GM18517 (cell line): ENCODE results near the gene OBSCN.

Experiments used
- ATAC-seq: cut with Tn5 transposase; IDR thresholded peaks from one replicate; pipeline ENCODE4 v1.9.1; 2021; ENCODE audit warnings: mild to moderate bottlenecking, moderate library complexity; ENCODE audit not compliant: unreplicated experiment

Gene OBSCN

GRCh38 chr1:228350831-228351781 is 143.3 kb downstream of the OBSCN start:
- no peak for ATAC-seq

GRCh38 chr1:228351850-228352249 is 144.0 kb downstream of the OBSCN start:
- ATAC-seq: no peak

GRCh38 chr1:228352677-228353481 is 145.0 kb downstream of the OBSCN start:
- ATAC-seq: no peak

- no peak for ATAC-seq
These were observed 145.9 kb downstream of the OBSCN start for GRCh38 chr1:228353601-228354371.

- ATAC-seq: no peak
These were observed 146.8 kb downstream of the OBSCN start for GRCh38 chr1:228354390-228355320.

- ATAC-seq: no peak
These were observed 149.2 kb downstream of the OBSCN start for GRCh38 chr1:228356897-228357680.

- no peak for ATAC-seq
These were observed 150.4 kb downstream of the OBSCN start for GRCh38 chr1:228358039-228358763.

GRCh38 chr1:228358764-228359612 is 151.1 kb downstream of the OBSCN start:
- ATAC-seq: no peak

- ATAC-seq: no peak
These were observed 152.0 kb downstream of the OBSCN start for GRCh38 chr1:228359613-228360532.

- ATAC-seq: no peak
These were observed 152.9 kb downstream of the OBSCN start for GRCh38 chr1:228360533-228361313.

GRCh38 chr1:228361314-228362140 is 153.7 kb downstream of the OBSCN start:
- ATAC-seq: no peak

- ATAC-seq: no peak
These were observed 154.5 kb downstream of the OBSCN start for GRCh38 chr1:228362141-228362883.

GRCh38 chr1:228362884-228363450 is 155.1 kb downstream of the OBSCN start:
- no peak for ATAC-seq

GRCh38 chr1:228363686-228364067 is 155.8 kb downstream of the OBSCN start:
- ATAC-seq: no peak
